GM18499 (cell line): ENCODE results near the gene CST3.

Source experiments
- ATAC-seq: cut with Tn5 transposase; IDR thresholded peaks from one replicate; pipeline ENCODE4 v1.9.1; 2021; ENCODE audit warnings: moderate number of reproducible peaks; ENCODE audit not compliant: insufficient read depth, unreplicated experiment

CST3 gene

DNA sequence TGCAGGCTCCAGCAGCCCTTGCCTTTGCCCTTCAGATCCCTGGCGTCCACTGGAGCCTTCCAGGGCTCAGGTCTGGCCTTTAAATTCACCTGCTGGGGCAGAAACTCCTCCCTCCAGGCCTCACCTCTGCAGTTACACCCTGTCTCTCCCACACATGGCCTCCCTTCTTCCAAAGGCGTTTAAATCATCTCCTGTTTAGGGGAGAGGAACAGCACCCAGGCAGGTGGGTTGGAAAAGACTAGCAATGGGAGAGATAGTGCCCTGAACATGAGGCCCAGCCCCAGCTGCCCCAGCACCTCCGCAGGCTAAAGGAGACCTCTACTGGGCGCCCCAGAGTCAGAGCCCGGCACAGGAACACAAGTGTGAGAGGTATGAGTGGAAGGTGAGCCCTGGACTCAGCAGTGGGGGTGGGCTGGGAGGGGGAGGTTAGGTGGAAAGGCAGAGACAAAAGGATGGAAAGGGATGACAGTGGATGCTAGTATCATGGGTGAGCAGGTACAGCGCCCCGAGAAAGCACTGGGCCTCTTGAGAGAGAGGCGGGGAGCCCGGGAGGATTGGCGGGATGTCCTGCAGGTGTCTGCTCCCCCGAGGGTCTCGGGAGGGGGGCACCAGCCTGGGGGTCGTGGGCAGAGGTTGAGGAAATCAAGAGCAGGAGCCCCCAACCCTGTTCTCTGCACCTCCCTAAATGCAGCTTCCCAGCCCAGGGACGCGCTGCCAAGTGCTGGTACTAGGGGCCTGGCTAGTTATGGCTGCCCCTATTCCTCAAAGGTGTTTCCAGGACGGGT is 31.7 kb downstream of the CST3 start, which contains the start of gene CST9:
TSS of gene CST9 (minus strand) at position 51 of the 785 bp plus-strand sequence. CDS start 53 bp downstream, outside the sequence.
- no peak for ATAC-seq

DNA sequence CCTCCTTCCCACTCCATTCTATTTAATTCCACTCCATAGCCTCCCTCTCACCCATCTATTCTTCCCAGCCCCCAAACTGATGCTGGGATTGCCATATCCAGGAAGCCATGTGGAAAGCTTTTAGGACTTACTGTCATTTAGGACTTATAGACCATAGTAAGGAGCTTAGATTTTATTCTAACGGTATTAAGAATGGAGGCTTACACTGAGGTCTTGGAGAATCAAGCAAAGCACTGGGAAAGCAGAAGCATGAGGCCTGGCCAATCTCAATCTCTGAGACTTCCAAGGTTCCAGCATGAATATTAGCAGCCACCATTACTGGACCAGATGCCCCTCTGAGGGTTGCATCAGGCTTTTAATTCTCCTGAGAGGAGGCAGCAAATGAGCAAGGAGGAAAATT is 33.4 kb downstream of the CST3 start:
- no peak for ATAC-seq

DNA sequence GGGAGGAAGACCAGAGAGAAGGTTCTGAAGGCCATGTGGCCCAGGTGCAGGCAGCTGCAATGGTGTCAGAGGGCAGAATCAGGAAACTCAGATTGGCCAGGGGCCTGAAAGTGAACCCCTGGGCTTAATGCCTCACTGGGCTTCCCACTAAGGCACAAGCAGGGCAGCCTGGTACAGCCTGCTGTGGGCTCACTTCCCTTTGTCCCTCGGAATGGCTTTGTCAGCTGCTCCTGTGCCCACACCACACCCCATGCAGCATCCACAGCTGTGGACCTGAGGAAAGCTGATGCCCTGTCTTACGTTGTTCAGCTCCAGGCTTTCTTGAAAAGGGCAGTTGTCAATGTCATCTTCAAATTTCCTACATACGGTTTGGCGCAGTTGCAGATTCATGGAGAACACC is 34.4 kb downstream of the CST3 start:
- no peak for ATAC-seq

DNA sequence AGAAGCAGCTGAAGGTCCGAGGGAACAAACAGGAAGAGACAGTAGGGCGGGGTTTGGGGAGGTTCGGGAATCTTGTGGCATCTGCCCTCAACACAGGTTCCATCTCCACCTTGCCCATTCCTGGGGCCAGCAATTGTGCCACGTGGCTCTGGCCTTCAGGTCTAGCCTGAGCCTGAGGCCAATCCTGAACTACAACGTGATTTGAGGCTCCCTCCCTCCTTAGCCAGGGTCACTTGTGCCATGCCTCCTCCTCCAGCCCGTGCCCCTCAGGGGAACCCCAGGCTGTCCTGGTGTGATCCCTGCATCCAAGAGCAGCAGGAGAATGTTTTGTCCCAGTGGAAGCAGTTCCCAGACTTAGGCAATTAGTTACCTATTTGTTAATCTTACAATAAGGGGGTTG is 35.1 kb downstream of the CST3 start:
- no peak for ATAC-seq

DNA sequence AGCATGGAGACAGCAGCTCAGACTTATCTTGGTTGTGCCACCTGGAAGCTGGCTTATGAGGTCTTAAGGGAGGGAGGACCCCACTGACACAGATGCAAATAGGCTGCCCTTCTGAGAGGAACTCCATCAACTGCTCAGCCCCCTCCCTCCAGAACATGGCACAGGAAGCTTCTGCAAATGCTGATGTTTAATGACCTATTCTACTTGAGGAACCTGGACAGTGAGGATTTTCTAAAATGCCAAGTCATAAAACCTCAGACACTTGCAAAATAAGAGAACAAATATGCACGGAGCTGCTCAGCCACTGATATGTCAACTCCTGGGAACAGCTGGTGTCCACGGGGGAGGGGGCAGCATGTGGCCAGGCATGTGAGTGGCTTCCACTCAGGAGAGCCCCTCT is 35.5 kb downstream of the CST3 start:
- ATAC-seq = no peak

DNA sequence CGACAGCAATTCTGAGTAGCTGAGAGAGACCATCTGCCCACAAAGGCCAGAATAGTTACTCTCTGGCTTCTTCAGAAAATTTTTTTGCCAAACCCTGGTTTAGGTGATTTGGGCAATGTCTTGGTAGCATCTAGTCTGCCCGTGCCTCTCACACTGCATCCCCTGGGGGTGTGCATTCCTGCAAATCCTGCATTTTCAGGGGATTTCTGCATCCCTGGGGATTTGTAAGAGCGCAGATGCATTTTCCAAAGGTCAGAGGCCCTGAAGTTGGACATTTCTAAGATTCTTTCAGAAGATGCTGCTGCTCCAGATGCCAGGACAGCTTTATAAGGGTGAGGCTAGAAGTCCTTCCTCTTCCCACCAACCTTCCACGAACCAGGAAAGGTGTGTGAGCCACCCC is 36.0 kb downstream of the CST3 start:
- ATAC-seq = no peak

DNA sequence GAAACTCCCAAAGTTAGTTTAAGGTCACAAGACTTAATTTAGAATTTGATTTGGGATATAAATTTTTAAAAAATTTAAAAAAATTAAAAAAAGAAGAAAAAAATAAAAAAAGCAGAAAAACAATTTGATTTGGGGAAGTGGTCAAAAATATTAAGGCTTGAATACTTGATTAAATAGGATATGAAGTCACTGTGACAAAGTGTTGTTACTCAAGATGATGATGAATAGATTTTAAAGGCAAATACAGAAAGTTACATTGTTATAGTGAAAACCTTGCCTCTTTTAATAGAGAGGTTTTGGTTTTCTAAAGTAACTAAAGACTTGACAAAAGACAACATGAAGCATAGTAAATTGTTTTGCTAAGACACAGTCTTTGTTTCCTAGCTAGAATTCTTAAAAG is 39.3 kb downstream of the CST3 start:
- no peak for ATAC-seq

DNA sequence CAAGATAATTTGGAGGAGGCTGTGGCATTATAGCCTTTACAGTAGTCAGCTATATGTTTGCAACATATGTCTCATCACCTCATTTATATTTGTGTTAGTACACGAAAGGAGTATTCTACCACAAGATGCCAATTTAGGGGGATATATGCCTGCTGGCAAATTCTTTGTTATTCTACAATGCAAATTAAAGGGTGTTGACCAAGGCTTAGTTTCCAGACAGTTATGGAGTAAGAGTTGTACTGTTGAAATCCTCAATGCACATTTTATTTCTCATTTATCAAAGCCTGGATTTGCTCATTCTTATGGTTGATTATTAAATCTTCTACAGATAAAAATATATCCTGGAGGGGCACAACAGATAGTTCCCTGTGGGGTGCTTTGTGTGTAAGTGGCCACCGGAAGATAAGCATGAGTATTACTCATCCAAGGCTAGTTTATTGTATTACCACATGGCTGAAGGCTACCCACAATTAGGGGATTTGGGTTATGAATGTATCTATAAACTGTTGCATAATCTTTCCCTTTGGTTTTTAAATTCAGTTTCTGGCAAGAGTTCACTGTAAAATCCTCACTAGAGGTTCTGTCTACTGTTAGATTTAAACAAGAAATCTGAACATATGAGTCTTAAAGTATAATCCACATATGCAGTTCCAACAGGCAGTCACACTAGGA is 41.0 kb downstream of the CST3 start:
- no peak for ATAC-seq

DNA sequence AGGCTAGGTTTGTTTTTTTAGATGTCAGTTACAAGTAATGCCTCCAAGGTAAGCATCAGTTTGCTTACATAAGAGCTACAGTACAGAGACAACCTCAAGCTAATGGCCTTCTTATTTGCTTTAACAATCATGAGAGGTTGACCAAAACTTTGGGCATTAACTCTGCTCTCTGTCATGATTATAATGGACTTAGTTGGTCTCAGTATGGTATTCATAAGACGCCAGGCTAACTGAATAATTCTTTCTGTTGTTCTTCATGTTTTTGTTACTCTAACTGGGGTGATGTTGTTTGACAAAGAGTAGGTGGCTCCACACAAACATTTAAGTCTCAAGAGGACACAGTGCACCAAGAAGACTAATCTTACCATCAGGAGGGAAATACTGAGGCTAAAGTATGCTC is 41.8 kb downstream of the CST3 start:
- ATAC-seq = no peak

DNA sequence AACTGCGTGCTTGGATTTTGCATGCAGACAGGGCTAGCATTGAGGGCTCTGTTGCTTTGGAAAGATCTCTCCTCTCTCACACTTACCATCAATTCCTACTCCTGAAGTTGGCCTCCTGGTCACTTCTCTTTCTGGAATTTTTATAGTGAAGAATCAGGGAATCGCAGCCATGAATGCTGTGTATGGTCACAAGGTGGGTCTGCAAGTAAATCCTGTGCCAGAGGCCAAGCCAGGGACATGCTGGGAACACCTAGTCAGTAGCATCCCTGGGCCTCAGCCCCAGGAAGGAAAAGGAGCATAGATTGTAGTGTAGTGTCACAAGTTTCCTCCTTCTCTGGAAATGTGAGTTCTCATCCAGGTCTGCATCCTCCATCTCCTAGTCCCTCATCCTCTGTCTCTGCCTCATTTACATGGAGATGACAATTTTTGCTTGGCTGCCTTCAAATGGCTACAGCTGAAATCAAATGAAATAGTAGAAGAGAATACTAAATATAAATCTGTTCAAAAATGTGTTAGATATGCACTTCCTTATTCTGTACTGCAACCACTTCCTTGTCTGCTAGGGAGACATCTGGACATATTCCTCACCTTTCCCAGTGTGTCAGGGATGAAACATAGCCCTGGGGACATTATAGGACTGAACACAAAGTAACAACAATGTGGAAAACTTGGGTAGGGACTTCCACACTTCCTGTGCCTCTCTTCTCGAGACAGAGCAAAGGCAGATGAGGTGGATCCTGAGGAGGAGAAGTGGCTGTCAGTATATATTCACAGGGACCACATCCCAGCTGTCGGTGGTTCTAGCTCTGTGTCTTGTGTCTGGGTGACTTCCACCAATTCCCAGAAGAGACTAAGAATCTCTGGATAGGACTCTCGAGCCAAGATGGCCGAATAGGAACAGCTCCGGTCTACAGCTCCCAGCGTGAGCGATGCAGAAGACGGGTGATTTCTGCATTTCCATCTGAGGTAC is 49.0 kb downstream of the CST3 start:
- ATAC-seq = no peak

DNA sequence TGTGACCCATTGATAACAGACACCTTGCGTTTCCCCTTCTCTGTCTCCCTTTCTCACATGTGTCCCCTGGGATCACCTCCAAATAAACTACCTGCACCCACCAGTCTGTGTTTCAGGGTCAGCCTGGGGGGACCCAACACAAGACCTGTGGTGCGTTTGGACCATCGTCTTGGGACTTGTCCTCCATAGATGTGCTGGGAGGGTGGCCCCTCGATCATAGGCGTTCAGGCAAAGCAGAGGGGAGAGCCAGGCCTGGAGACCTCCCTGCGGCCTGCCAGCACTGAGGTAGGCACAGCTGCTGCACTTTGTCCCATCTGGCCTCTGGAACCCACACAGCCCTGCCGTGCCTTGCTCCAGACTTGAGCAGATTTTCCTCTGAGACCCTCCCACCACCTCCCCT is 50.1 kb downstream of the CST3 start:
- no peak for ATAC-seq

DNA sequence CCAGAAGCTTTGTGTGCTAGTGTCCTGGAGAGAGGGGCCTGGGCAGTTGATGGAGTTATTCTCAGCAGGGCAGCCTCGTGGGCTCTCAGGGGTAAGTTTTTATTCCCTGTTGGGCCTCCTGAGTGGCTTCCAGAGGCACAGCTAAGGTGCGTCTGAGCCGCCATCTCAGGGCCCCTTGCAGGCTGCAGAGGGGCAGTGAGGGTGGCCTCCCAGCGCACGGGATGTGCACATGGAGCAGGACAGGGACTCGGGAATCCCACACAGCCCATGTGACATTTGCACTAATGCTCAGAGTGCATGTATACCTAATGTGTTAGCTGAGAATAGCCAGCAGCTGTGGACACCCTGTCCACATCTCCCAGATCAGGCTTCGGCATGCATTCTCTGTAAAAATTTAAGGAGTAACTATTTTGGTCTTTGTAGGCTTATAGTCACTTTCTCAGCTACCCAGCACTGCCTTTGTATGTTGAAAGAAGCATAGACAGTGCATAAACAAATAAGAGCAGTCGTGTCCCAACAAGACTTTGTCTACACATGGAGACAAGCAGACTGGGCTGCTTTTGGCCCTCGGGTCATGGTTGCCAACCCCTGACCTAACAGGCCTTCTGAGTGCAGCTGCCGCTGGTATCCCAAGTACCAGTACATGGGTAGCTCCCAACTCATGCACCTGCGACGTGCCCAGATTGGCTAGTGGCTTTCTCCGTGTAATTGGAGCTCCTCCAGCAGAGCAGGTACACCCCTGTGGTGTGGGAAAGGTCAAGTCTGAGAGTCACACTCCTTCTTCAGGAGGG is 50.8 kb downstream of the CST3 start:
- ATAC-seq = no peak

DNA sequence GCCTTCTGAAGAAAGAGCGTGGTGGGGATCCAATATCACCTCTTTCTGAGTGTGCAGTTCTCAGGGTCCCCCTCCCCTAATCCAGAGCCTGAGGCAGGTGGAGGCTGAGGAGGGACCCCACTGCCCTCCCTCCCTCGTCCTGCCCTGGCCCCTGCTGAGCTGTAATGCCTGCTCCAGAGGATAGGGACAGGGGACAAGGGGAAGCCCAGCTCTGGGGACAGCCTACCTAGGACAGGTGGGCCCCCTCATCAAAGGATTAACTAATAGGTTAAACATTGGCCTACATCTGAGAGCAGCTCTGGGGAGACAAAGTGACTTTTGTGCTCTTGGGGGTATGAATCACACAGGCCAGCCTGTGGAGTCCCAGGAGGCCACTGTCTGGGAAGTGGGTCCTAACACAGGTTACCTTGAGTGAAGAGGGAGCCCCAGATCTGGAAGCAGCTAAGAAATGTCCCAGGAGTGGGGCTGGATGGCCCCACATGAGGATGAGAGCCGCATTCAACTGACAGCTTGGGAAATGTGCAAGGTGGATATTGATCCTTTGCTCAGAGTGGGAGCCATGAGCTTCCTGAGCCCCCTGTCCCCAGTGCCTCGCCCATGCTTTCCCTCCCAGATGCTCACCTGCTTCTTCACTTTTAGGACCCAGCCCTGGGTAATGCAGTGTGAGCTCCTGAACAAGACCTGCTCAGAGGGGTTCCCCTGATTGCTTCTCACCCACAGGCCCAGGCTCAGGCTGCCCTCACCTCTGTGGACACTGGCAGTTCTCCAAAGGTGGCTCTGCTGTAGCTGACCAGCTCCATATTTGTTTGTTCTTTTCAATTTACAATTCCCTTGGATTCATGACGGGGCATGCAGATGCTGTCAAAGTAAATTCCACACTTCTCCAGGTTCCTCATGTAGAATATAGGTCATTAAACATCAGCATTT is 51.7 kb downstream of the CST3 start:
- no peak for ATAC-seq

DNA sequence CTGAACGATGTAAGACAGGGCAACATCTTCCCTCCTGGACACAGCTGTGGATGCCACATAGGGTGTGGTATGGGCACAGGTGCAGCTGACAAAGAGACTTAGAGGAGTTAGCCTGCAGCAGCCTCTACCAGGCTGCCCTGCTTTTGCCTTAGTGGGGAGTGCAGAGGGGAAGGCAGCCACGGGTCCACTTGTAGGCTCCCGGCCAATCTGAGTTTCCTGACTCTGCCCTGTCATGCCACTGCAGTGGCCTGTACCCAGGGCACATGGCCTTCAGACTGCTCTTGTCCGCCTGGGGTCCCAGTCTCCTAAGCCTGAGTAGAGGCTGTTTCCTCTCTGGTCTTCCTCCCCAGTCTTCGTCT is 52.3 kb downstream of the CST3 start:
- no peak for ATAC-seq

DNA sequence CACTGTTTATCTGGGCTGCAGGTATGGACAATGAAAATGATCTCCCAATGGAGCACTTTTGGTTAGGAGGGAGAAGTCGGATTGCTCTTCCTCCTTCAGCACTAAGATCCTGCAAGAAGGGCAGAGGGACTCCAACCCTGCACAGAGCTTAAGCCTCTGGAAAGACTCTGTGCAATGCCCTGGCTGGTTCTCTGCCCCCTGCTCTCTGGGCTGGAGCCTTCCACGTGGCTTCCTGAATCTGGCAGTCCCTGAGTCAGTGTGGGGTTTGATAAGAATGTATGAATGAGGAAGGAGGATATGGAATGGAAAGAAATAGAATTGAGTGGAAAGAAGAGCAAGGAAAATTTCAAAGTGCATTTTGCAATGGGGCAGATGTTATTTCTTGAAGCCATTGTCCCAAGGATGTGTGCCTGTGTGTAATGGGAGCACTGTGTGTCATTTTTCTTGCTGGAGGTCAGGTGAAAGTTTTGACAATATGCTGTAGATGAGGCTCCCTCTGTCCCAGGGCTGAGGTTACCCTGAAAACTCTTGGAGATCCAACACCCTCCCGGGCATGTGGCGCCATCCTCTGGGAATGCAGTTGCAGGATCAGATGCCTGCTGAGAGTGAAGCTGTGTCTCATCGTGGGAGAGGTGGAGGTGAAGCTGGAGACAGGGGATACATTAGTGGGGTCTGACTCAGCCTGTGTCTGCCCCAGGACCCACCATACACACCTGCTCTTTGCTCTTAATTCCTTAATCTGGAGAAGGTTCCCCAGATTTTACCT is 53.1 kb downstream of the CST3 start:
- ATAC-seq = no peak
